Measurements from ENCODE around the gene LAMB2. TPM values are rescaled to one million over a fixed set of nuclear protein-coding genes. Genes with fewer than 3 reads are reported as not detected.

Gene LAMB2
- total and polyA plus RNA-seq, 10 of the 15 experiments (the other 5 are each of a cell fraction or from before 2014, with no cell fraction given), result 0.13 to 3.2 (median 0.64) TPM; not detected in 3

GRCh38 chr3:49121132-49121736 is 11.6 kb downstream of the LAMB2 start:
- H3K9me3 ChIP-seq (replicated peaks; ENCODE audit: control insufficient read depth, insufficient read depth, low read length), result no peaks in the 10 kb centered on the region
- FAIRE-seq (no peak), DNase-seq (ENCODE audit: low read depth, low spot score) (no peak), ATAC-seq (no peak)
- H3K36me3 ChIP-seq (ENCODE audit: control insufficient read depth in 2 of 2, insufficient read depth in 2 of 2, low read length in 1 of 2), result peaks cover 11% of the 10 kb centered on the region in 2 experiments; a peak in 3 of 4 replicates
- BruUV-seq (replicated peaks), result no TSS peak
- H4K20me1 ChIP-seq (ENCODE audit: control insufficient read depth, insufficient read depth), result no peaks in the 10 kb centered on the region
- TF ChIP-seq TARDBP (IDR thresholded peaks at IDR 0.05; ENCODE audit: borderline replicate concordance) (no peak), SMARCA5 (IDR thresholded peaks at IDR 0.05) (peak; percentile 54; the same call in 1 of the 2 replicates)
- H3K4me1 ChIP-seq (ENCODE audit: control insufficient read depth, insufficient read depth, low read length), result peaks cover 10% of the 10 kb centered on the region
- no peak overlapping the region for H3K9ac ChIP-seq (ENCODE audit: control insufficient read depth, insufficient read depth, low read length)
- CTCF ChIA-PET, result interaction anchor here (0.8 to 2.3 kb wide), 5 partner anchors 27 to 418 kb away, joined by 3 to 12 read pairs (median 4); partner anchors contain the start of gene QRICH1
- 84% methylated on average over 17 of the region's 17 CpGs for WGBS (ENCODE audit: insufficient coverage, insufficient replicate concordance, low lambda C conversion rate, missing lambda C conversion rate)
- in situ Hi-C loops (cut with MboI) (no loop called here), intact Hi-C loops (cut with micrococcal nuclease; ENCODE audit: unreplicated experiment) (no loop called here)
- SMC1A ChIA-PET (ENCODE audit: uncharacterized antibody, unreplicated experiment), result interaction anchor here (0.9 to 2.3 kb wide), 4 partner anchors 14 to 131 kb away, joined by 3 to 14 read pairs (median 3); partner anchors contain the start of genes P4HTM and QRICH1
- peak overlapping the region; percentile 47 for H2AFZ ChIP-seq (ENCODE audit: control insufficient read depth, low read depth, low read length)
- no peaks in the 10 kb centered on the region for H3K27me3 ChIP-seq (replicated peaks in 1 of 2; ENCODE audit: control insufficient read depth in 2 of 2, insufficient read depth in 2 of 2, low read length in 1 of 2)
- H3K4me2 ChIP-seq (ENCODE audit: control insufficient read depth, insufficient read depth), result peak overlapping the region; percentile 36; the same call in 1 of the 2 replicates
- RAD21 ChIA-PET (ENCODE audit: unreplicated experiment), result interaction anchor here (0.9 to 1.5 kb wide), 5 partner anchors 17 to 328 kb away, joined by 3 to 16 read pairs (median 6); partner anchors contain the start of genes QRICH1 and WDR6
- peak overlapping the region; percentile 79 for H3K27ac ChIP-seq (ENCODE audit: control insufficient read depth, insufficient read depth)
- peak overlapping the region; percentile 100; the same call in 1 of the 2 replicates for H3K4me3 ChIP-seq
- H3K79me2 ChIP-seq (ENCODE audit: control insufficient read depth, insufficient read depth, low read length), result peaks cover 15% of the 10 kb centered on the region
- POLR2A ChIA-PET, result interaction anchor here (0.6 to 2.6 kb wide), 15 partner anchors 13 to 422 kb away, joined by 3 to 15 read pairs (median 4); partner anchors contain the start of genes NDUFAF3, P4HTM, QRICH1 and WDR6

GRCh38 chr3:49120438-49121131 is 12.3 kb downstream of the LAMB2 start, which contains the start of gene USP19:
Gene USP19 (minus strand): TSS chr3:49120823. CDS start chr3:49119145, 1,678 bp downstream.
- H3K4me3 ChIP-seq, result peak within 1 kb of the TSS; percentile 100
- ATAC-seq, result peak; percentile 94
- peak; percentile 71 for DNase-seq (ENCODE audit: low read depth, low spot score)
- no TSS peak for BruUV-seq (replicated peaks)
- SMC1A ChIA-PET (ENCODE audit: uncharacterized antibody, unreplicated experiment), result interaction anchor here (0.9 to 2.3 kb wide), 4 partner anchors 14 to 131 kb away, joined by 3 to 14 read pairs (median 3); partner anchors contain the start of genes P4HTM and QRICH1
- H3K27ac ChIP-seq (ENCODE audit: control insufficient read depth, insufficient read depth), result peak within 1 kb of the TSS; percentile 79
- in situ Hi-C loops (cut with MboI), result no loop called here
- FAIRE-seq, result peak; percentile 85
- H2AFZ ChIP-seq (ENCODE audit: control insufficient read depth, low read depth, low read length), result peak within 1 kb of the TSS; percentile 70
- H3K79me2 ChIP-seq (ENCODE audit: control insufficient read depth, insufficient read depth, low read length), result peaks cover 15% of the 10 kb centered on the region
- WGBS (ENCODE audit: insufficient coverage, insufficient replicate concordance, low lambda C conversion rate, missing lambda C conversion rate), result 1% methylated on average over 61 of the region's 70 CpGs
- peak within 1 kb of the TSS; percentile 99 for H3K4me2 ChIP-seq (ENCODE audit: control insufficient read depth, insufficient read depth)
- H4K20me1 ChIP-seq (ENCODE audit: control insufficient read depth, insufficient read depth), result no peaks in the 10 kb centered on the region
- H3K4me1 ChIP-seq (ENCODE audit: control insufficient read depth, insufficient read depth, low read length), result peaks cover 10% of the 10 kb centered on the region
- H3K9me3 ChIP-seq (replicated peaks; ENCODE audit: control insufficient read depth, insufficient read depth, low read length), result no peaks in the 10 kb centered on the region
- intact Hi-C loops (cut with micrococcal nuclease; ENCODE audit: unreplicated experiment), result no loop called here
- RAD21 ChIA-PET (ENCODE audit: unreplicated experiment), result interaction anchor here (0.9 to 1.5 kb wide), 5 partner anchors 17 to 329 kb away, joined by 3 to 16 read pairs (median 6); partner anchors contain the start of genes QRICH1 and WDR6
- H3K27me3 ChIP-seq (replicated peaks in 1 of 2; ENCODE audit: control insufficient read depth in 2 of 2, insufficient read depth in 2 of 2, low read length in 1 of 2), result no peaks in the 10 kb centered on the region
- H3K9ac ChIP-seq (ENCODE audit: control insufficient read depth, insufficient read depth, low read length), result peak within 1 kb of the TSS; percentile 85
- peaks cover 15 to 16% of the 10 kb centered on the region in 2 experiments; a peak in 3 of 4 replicates for H3K36me3 ChIP-seq (ENCODE audit: control insufficient read depth in 2 of 2, insufficient read depth in 2 of 2, low read length in 1 of 2)
- POLR2A ChIA-PET, result interaction anchor here (0.6 to 2.6 kb wide), 14 partner anchors 13 to 348 kb away, joined by 3 to 15 read pairs (median 4); partner anchors contain the start of genes NDUFAF3, P4HTM, QRICH1 and WDR6
- CTCF ChIA-PET, result interaction anchor here (0.6 to 2.3 kb wide), 8 partner anchors 14 to 419 kb away, joined by 3 to 12 read pairs (median 4); partner anchors contain the start of gene QRICH1
- no peak for TF ChIP-seq NFIC (IDR thresholded peaks at IDR 0.05; ENCODE audit: low read depth, low read length)
- no peak for TF ChIP-seq HDGF (IDR thresholded peaks at IDR 0.05)
- no peak for TF ChIP-seq RBBP5 (conservative IDR thresholded peaks at IDR 0.05)
- peak; percentile 80 for TF ChIP-seq CREB1 (IDR thresholded peaks at IDR 0.05; ENCODE audit: low read depth)
- TF ChIP-seq MXI1 (IDR thresholded peaks at IDR 0.05; ENCODE audit: low read depth, low read length), result peak; percentile 70
- peak; percentile 97 for TF ChIP-seq POLR2A (IDR thresholded peaks at IDR 0.05; ENCODE audit: low read depth, low read length)
- peak; percentile 83 for TF ChIP-seq BACH1 (IDR thresholded peaks at IDR 0.05; ENCODE audit: borderline replicate concordance)
- TF ChIP-seq ZBTB40 (IDR thresholded peaks at IDR 0.05; ENCODE audit: borderline replicate concordance), result peak; percentile 92
- TF ChIP-seq MYC (IDR thresholded peaks at IDR 0.05; ENCODE audit: insufficient read depth, insufficient read length, insufficient replicate concordance, low read length, severe bottlenecking), result no peak
